IPS-18c (cell line): Measurements from ENCODE around the gene FAM9B.
"Not testable (repeated sequence)": the region's sequence is repeated elsewhere in the genome, so short reads cannot be mapped to it uniquely, and the experiment has no call there.

Source experiments
- H3K4me3 ChIP-seq: 2 replicates; pipeline ENCODE4 v1.7.0; 2013; ENCODE audit warnings: low read depth, mild to moderate bottlenecking, low read length, moderate library complexity; ENCODE audit not compliant: insufficient read depth
- H3K9me3 ChIP-seq: one replicate; pipeline ENCODE4 v1.6.1; 2013; ENCODE audit warnings: mild to moderate bottlenecking, low read length, moderate library complexity; ENCODE audit not compliant: control insufficient read depth, insufficient read depth

Gene FAM9B

GRCh38 chrX:9033989-9034388 lies at the start of gene FAM9B:
Gene FAM9B, minus strand, starts transcription at chrX:9034127. Its CDS starts 1,141 bp downstream, at chrX:9032986.
- no peak within 1 kb of the TSS for H3K4me3 ChIP-seq

GRCh38 chrX:9081271-9081670 lies 47.3 kb upstream of the FAM9B start:
- Histone ChIP-seq H3K4me3 (no peak overlapping the region), H3K9me3 (peaks cover 2% of the 10 kb centered on the region)

More at GRCh38 chrX:9033989-9034388, at the start of gene FAM9B:
- H3K9me3 ChIP-seq = peaks cover 10% of the 10 kb centered on the region

- Histone ChIP-seq H3K4me3 (no peak overlapping the region), H3K9me3 (peaks cover 2% of the 10 kb centered on the region)
Measured at GRCh38 chrX:9074326-9074725, 40.4 kb upstream of the FAM9B start.

- peaks cover 2% of the 10 kb centered on the region for H3K9me3 ChIP-seq
- no peak overlapping the region for H3K4me3 ChIP-seq
Measured at GRCh38 chrX:9072281-9072680, 38.4 kb upstream of the FAM9B start.

- peaks cover 2% of the 10 kb centered on the region for H3K9me3 ChIP-seq
- H3K4me3 ChIP-seq = no peak overlapping the region; the same call in 1 of the 2 replicates
Measured at GRCh38 chrX:9071031-9071650, 37.2 kb upstream of the FAM9B start.

- Histone ChIP-seq H3K4me3 (no peak overlapping the region), H3K9me3 (no peaks in the 10 kb centered on the region)
Measured at GRCh38 chrX:9069573-9069972, 35.6 kb upstream of the FAM9B start.

GRCh38 chrX:9064694-9065093 lies 30.8 kb upstream of the FAM9B start:
- no peaks in the 10 kb centered on the region for H3K9me3 ChIP-seq
- H3K4me3 ChIP-seq = no peak overlapping the region

- no peaks in the 10 kb centered on the region for H3K9me3 ChIP-seq
- H3K4me3 ChIP-seq = no peak overlapping the region
Measured at GRCh38 chrX:9062641-9063040, 28.7 kb upstream of the FAM9B start.

- Histone ChIP-seq H3K4me3 (no peak overlapping the region), H3K9me3 (no peaks in the 10 kb centered on the region)
Measured at GRCh38 chrX:9055354-9055753, 21.4 kb upstream of the FAM9B start.

- Histone ChIP-seq H3K4me3 (no peak overlapping the region), H3K9me3 (no peaks in the 10 kb centered on the region)
Measured at GRCh38 chrX:9052081-9052480, 18.2 kb upstream of the FAM9B start.

- Histone ChIP-seq H3K9me3 (no peaks in the 10 kb centered on the region), H3K4me3 (no peak overlapping the region)
Measured at GRCh38 chrX:9050331-9050730, 16.4 kb upstream of the FAM9B start.

- Histone ChIP-seq H3K4me3 (no peak overlapping the region), H3K9me3 (no peaks in the 10 kb centered on the region)
Measured at GRCh38 chrX:9048801-9049200, 14.9 kb upstream of the FAM9B start.

- H3K4me3 ChIP-seq = no peak overlapping the region
- H3K9me3 ChIP-seq = peaks cover 10% of the 10 kb centered on the region
Measured at GRCh38 chrX:9038244-9038643, 4.3 kb upstream of the FAM9B start.

GRCh38 chrX:9037296-9037695 lies 3.4 kb upstream of the FAM9B start:
- Histone ChIP-seq H3K4me3 (no peak overlapping the region), H3K9me3 (peaks cover 10% of the 10 kb centered on the region)

- no peak overlapping the region for H3K4me3 ChIP-seq
Measured at GRCh38 chrX:9033586-9033985, 341 bp downstream of the FAM9B start.

GRCh38 chrX:9033179-9033578 lies 748 bp downstream of the FAM9B start:
- Histone ChIP-seq H3K9me3 (peaks cover 10% of the 10 kb centered on the region), H3K4me3 (no peak overlapping the region)

More at GRCh38 chrX:9033586-9033985, 341 bp downstream of the FAM9B start:
- peaks cover 10% of the 10 kb centered on the region for H3K9me3 ChIP-seq

GRCh38 chrX:9023293-9023692 lies 10.6 kb downstream of the FAM9B start:
- no peak overlapping the region for H3K4me3 ChIP-seq

GRCh38 chrX:9019151-9019550 lies 14.8 kb downstream of the FAM9B start:
- Histone ChIP-seq H3K9me3 (no peaks in the 10 kb centered on the region), H3K4me3 (no peak overlapping the region)

More at GRCh38 chrX:9023293-9023692, 10.6 kb downstream of the FAM9B start:
- no peaks in the 10 kb centered on the region for H3K9me3 ChIP-seq

- H3K9me3 ChIP-seq, H3K4me3 ChIP-seq: not testable (repeated sequence)
Measured at GRCh38 chrX:9018332-9018731, 15.6 kb downstream of the FAM9B start.
